ENCODE measurements around the gene GRK5.

The GRK5 gene

DNA sequence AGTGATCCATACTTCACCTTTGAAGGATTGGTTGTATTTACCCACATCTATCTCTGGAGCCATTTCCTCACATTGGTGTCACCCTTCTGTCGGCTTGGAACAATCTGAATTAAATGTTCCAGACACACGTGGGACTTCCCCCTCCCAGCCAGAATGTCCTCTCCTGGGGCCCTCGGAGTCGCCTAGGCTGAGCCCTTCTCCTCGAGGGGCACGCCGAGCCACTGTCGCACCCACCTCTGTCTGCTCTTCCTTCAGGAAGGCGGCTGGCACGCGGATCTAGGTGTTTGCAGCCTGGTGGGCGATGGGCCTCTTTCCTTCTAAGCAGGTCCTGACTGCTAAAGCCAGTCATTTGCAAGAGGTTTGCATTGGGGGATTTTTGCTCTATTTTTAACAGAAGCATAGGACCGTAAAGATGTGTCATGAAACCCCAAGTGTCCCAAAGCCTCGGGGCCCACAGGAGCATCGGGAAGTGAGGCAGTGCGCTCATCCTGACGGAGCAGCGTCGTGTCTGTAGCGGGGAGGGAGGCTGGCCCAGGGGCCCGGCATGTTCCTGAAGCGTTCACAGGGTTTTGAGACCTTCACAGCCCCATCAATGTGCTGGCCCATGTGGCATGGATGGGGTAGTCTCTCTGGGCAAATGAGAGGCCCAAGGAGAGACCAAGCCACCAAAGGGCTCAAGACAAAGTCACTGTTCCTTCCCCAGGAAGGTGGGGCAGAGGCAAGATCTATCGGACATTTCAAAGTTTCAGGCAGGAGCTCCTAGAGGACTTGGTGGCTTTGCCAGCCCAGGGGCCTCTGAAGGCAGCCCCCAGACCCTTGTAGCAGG, 248.5 kb downstream of the GRK5 start:
- in situ Hi-C loops (cut with HindIII; ENCODE audit: low pct_ligation_motif_present, low sequenced_read_pairs): no loop called here
- TF ChIP-seq, protein P1, sequence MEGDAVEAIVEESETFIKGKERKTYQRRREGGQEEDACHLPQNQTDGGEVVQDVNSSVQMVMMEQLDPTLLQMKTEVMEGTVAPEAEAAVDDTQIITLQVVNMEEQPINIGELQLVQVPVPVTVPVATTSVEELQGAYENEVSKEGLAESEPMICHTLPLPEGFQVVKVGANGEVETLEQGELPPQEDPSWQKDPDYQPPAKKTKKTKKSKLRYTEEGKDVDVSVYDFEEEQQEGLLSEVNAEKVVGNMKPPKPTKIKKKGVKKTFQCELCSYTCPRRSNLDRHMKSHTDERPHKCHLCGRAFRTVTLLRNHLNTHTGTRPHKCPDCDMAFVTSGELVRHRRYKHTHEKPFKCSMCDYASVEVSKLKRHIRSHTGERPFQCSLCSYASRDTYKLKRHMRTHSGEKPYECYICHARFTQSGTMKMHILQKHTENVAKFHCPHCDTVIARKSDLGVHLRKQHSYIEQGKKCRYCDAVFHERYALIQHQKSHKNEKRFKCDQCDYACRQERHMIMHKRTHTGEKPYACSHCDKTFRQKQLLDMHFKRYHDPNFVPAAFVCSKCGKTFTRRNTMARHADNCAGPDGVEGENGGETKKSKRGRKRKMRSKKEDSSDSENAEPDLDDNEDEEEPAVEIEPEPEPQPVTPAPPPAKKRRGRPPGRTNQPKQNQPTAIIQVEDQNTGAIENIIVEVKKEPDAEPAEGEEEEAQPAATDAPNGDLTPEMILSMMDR (IDR thresholded peaks at IDR 0.05; ENCODE audit: low read depth, low read length, missing control alignments): no peak
- no peaks in the 10 kb centered on the region for H3K36me3 ChIP-seq (replicated peaks)
- no peak overlapping the region for H3K4me3 ChIP-seq (ENCODE audit: low read depth, low read length)
- no peak for DNase-seq
- no peak overlapping the region for H3K27ac ChIP-seq
- no peaks in the 10 kb centered on the region for H3K27me3 ChIP-seq (replicated peaks)

DNA sequence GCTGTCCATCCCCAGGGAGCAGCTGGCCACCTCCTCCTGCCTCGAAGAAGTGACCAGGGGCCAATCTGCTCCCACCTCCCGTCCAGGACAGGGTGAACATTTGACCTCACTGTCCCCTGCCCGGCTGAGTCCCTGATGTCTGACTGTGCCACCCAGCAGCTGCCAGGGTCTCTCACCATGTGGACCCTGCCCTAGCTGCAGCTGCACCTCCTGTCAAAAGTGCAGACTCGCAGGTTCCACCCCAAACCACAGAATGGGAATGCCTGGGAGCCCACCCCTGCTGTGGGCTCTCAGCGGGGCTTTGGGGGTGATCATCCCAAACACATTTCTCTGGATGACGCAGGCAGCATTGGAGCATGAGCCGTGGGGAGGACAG, 249.1 kb downstream of the GRK5 start:
- no peak for DNase-seq
- Histone ChIP-seq H3K27me3 (replicated peaks) (no peaks in the 10 kb centered on the region), H3K27ac (no peak overlapping the region), H3K36me3 (replicated peaks) (no peaks in the 10 kb centered on the region), H3K4me3 (ENCODE audit: low read depth, low read length) (no peak overlapping the region)
- TF ChIP-seq, protein P1 (IDR thresholded peaks at IDR 0.05; ENCODE audit: low read depth, low read length, missing control alignments): no peak
- in situ Hi-C loops (cut with HindIII; ENCODE audit: low pct_ligation_motif_present, low sequenced_read_pairs): no loop called here

DNA sequence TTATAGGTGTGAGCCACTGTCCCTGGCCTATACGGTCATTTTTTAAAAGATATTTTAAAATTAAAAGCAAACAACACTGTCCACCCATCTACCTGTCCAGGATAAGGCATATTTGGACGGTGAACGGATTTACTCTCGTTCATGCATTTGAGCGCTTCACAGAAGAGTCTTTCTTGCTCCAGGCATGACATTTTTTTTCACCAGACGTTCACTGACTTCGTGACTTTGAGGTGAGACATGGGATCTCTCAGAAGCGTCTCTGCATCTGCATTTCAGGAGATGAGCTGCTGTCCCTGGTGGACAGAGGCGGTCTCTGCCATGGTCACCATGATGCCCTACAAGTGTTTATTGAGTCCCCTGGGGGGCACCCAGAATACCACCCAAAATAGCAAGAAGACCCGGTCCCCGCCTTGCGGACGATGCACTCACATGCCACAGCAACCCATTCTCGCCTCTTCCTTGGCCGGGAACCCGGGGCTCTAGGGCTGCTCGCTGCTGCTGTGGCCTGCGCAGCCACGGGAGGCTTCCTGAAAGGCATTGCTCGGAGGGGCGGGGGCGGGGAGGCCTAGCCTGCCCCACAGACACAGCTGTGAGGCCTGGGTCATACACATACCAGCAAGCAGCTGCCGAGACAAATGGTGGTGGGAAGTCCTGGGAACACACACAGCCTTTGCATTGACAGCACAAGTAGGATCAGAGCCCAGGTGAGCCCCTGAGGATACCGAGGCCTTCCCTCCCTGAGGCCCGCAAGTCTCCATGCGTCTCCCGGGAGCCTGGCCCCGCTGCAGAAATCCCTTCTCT, 250.8 kb downstream of the GRK5 start:
- Histone ChIP-seq H3K27me3 (replicated peaks) (no peaks in the 10 kb centered on the region), H3K36me3 (replicated peaks) (no peaks in the 10 kb centered on the region), H3K27ac (no peak overlapping the region), H3K4me3 (ENCODE audit: low read depth, low read length) (no peak overlapping the region)
- in situ Hi-C loops (cut with HindIII; ENCODE audit: low pct_ligation_motif_present, low sequenced_read_pairs): no loop called here
- TF ChIP-seq, protein P1 (IDR thresholded peaks at IDR 0.05; ENCODE audit: low read depth, low read length, missing control alignments): peak; percentile 20
- no peak for DNase-seq

DNA sequence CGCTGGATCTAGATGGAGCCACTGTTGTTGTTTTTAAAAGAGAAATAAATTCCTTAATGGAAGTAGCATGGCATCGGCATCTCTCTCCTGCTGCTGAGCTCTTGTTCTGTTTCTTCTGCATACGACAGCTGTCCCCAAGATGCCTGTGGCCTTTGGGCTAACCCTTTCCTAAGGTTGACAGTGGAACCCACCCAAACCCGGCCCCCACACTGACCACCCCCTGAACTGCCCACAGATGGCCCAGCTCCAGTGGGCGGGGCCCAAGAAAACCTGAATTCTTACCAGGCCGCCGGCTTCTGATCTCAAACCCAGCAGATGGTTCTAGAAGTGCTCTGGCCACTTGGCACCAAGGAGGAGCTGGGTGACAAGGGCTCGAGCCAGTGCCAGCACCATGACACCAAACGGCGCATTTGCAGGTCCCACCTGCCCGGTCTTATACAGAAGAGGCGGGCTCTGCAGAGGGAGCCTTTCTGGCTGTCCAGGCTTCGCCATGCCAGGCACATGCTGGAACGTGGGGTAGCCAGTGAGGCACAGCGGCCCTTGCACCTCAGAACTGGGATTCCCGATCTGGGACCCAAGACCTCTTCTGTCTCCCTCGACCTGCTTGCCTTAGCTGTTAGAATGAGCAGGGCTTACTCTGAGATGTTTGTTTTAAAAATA, 252.4 kb downstream of the GRK5 start:
- no peaks in the 10 kb centered on the region for H3K27me3 ChIP-seq (replicated peaks)
- in situ Hi-C loops (cut with HindIII; ENCODE audit: low pct_ligation_motif_present, low sequenced_read_pairs): no loop called here
- H3K36me3 ChIP-seq (replicated peaks): no peaks in the 10 kb centered on the region
- TF ChIP-seq, protein P1 (IDR thresholded peaks at IDR 0.05; ENCODE audit: low read depth, low read length, missing control alignments): no peak
- DNase-seq: no peak
- H3K27ac ChIP-seq: no peak overlapping the region
- no peak overlapping the region for H3K4me3 ChIP-seq (ENCODE audit: low read depth, low read length)

DNA sequence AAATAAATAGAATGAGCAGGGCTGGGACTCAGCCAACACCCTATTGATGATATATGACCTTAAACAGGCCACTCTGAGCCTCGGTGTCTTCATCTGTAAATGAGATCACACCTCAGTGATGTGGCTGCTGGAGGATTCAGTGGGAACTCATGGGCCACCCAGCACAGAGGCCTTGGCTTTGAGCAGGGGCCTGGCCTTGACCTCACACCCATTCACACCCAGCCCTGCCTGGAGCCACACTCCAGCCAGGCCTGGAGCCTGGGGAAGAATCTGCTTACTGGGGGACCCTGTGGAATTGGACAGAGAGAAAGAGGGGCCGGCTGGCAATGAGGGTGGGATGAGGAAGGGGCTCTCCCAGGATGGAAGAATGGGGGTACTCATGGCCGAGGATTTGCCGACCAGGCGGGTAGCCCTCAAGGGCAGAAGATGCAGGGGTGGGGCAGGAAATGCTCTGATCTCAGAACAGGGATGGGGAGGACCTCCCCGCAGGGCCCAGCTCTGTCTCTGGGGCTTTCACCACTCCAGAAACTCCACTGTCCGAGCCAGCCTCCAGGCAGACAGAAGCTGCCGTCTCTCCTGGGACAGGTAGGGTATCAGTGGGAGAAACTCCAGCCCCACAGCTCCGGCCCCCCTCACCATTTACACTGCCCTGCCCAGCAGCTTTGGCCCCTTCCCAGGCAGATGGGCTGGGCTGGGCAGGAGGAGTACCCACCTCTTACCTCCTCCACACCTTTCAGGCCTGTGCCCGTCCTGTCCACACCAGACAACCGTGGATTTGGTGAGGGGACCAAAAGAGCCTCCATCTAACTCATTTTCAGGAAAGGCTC, 253.2 kb downstream of the GRK5 start:
- no peak for DNase-seq
- Histone ChIP-seq H3K36me3 (replicated peaks) (no peaks in the 10 kb centered on the region), H3K4me3 (ENCODE audit: low read depth, low read length) (no peak overlapping the region), H3K27ac (no peak overlapping the region), H3K27me3 (replicated peaks) (no peaks in the 10 kb centered on the region)
- in situ Hi-C loops (cut with HindIII; ENCODE audit: low pct_ligation_motif_present, low sequenced_read_pairs): no loop called here
- TF ChIP-seq, protein P1 (IDR thresholded peaks at IDR 0.05; ENCODE audit: low read depth, low read length, missing control alignments): no peak

All from brain microvascular endothelial cell (primary cell).